Right atrium auricular region (tissue), 2 donors: ENCODE measurements around the gene IDH3B. TPM values are rescaled to one million over a fixed set of nuclear protein-coding genes. Genes with fewer than 3 reads are reported as not detected.

Source experiments
- DNase-seq: peaks from one replicate; pipeline ENCODE4 v3.0.0-alpha.2; 2019; ENCODE audit warnings: low spot score
- H3K27ac ChIP-seq, 2 donors: fragments of 200-600 bp; sonication (generic); 1 replicate in 1 of 2; 2 replicates in 1 of 2; pipeline ENCODE4 v1.5.1; 2016 to 2019
- H3K27me3 ChIP-seq, 2 donors: fragments of 200-600 bp; sonication (generic); one replicate each; pipeline versions ENCODE4 v1.5.1 to v1.6.0; 2017 to 2019
- H3K36me3 ChIP-seq: fragments of 200-600 bp; sonication (generic); one replicate; pipeline ENCODE4 v1.5.1; 2016
- H3K4me1 ChIP-seq, 2 donors: fragments of 200-600 bp; sonication (generic); one replicate each; pipeline versions ENCODE4 v1.5.1 to v1.6.0; 2017 to 2019
- H3K4me3 ChIP-seq, 2 donors: fragments of 200-600 bp; sonication (generic); 1 replicate in 1 of 2; 2 replicates in 1 of 2; pipeline ENCODE4 v1.5.1; 2017 to 2019; ENCODE audit warnings: mild to moderate bottlenecking in 1 of 2, moderate library complexity in 1 of 2
- H3K9me3 ChIP-seq, 2 donors: fragments of 200-600 bp; sonication (generic); one replicate each; pipeline ENCODE4 v1.5.1; 2019
- CTCF ChIP-seq, 2 donors: fragments of 200-600 bp; sonication (generic); IDR thresholded peaks; one replicate each; pipeline ENCODE4 v1.5.1; 2019; ENCODE audit warnings: antibody characterized with exemption in 2 of 2
- total RNA-seq, 2 donors: library from RNA; depleted of rRNA; stranded (reverse); fragments of >200 nt; gene quantifications; one replicate each; pipeline ENCODE4 v1.1.0, GENCODE V29; 2016

Gene IDH3B
- total RNA-seq, 2 donors from 2014 or later: 145 to 217 TPM

- no peak for DNase-seq
- Histone ChIP-seq H3K9me3 (no peaks in the 10 kb centered on the region), H3K4me3 (no peak overlapping the region), H3K27ac (no peak overlapping the region), H3K36me3 (peaks cover 54% of the 10 kb centered on the region), H3K4me1 (peaks cover 0 to 22% of the 10 kb centered on the region in 2 donors), H3K27me3 (no peaks in the 10 kb centered on the region)
- no peak for TF ChIP-seq CTCF (IDR thresholded peaks at IDR 0.05)
These were observed 9.6 kb downstream of the IDH3B start for GRCh38 chr20:2654384-2654822.

GRCh38 chr20:2653556-2654383 is 10.2 kb downstream of the IDH3B start:
- peak overlapping the region in 1 of 2 donors; percentile 79 for H3K27ac ChIP-seq
- H3K9me3 ChIP-seq: no peaks in the 10 kb centered on the region
- no peak for DNase-seq
- H3K4me1 ChIP-seq: peaks cover 0 to 22% of the 10 kb centered on the region in 2 donors
- peak overlapping the region; percentile 62 to 80 for H3K4me3 ChIP-seq
- peaks cover 48% of the 10 kb centered on the region for H3K36me3 ChIP-seq
- no peak for TF ChIP-seq CTCF (IDR thresholded peaks at IDR 0.05)
- no peaks in the 10 kb centered on the region for H3K27me3 ChIP-seq

GRCh38 chr20:2652724-2653555 is 11.1 kb downstream of the IDH3B start:
- peak overlapping the region; percentile 79 to 86 for H3K27ac ChIP-seq
- H3K36me3 ChIP-seq: peaks cover 40% of the 10 kb centered on the region
- H3K27me3 ChIP-seq: no peaks in the 10 kb centered on the region
- H3K4me3 ChIP-seq: peak overlapping the region; percentile 62 to 80
- peaks cover 0 to 22% of the 10 kb centered on the region in 2 donors for H3K4me1 ChIP-seq
- H3K9me3 ChIP-seq: no peaks in the 10 kb centered on the region
- TF ChIP-seq CTCF (IDR thresholded peaks at IDR 0.05): no peak
- DNase-seq: no peak

- no peak for TF ChIP-seq CTCF (IDR thresholded peaks at IDR 0.05)
- Histone ChIP-seq H3K4me1 (peaks cover 0 to 22% of the 10 kb centered on the region in 2 donors), H3K36me3 (peaks cover 31% of the 10 kb centered on the region), H3K27me3 (no peaks in the 10 kb centered on the region), H3K4me3 (peak within 1 kb of the TSS; percentile 62 to 80), H3K9me3 (no peaks in the 10 kb centered on the region), H3K27ac (peak within 1 kb of the TSS; percentile 79 to 86)
- DNase-seq: peak; percentile 89
These were observed 12.0 kb downstream of the IDH3B start, which contains the start of gene NOP56 for GRCh38 chr20:2651772-2652723. Gene NOP56, plus strand, starts transcription at chr20:2652632. Its CDS starts 29 bp downstream, at chr20:2652661.

GRCh38 chr20:2643708-2644107 is 20.3 kb downstream of the IDH3B start:
- H3K27me3 ChIP-seq: no peaks in the 10 kb centered on the region
- no peaks in the 10 kb centered on the region for H3K9me3 ChIP-seq
- no peak overlapping the region for H3K4me3 ChIP-seq
- no peak overlapping the region for H3K27ac ChIP-seq
- no peak for TF ChIP-seq CTCF (IDR thresholded peaks at IDR 0.05)
- no peaks in the 10 kb centered on the region for H3K36me3 ChIP-seq
- no peak for DNase-seq
- no peaks in the 10 kb centered on the region for H3K4me1 ChIP-seq
